NCI-H82 treated with DMSO at 0.1 percent for 48 hours (cell line): ENCODE results near the gene MRPL44.
A peak's percentile ranks its signal among the peaks of the same experiment; 100 is the strongest.
"Not testable (repeated sequence)": the region's sequence is repeated elsewhere in the genome, so short reads cannot be mapped to it uniquely, and the experiment has no call there.

Experiments
- DNase-seq: peaks from one replicate; lab custom pipeline; 2025; ENCODE audit not compliant: unreplicated experiment; lab: John Stamatoyannopoulos, UW

The MRPL44 gene

GRCh38 chr2:223935459-223936125, 21.7 kb upstream of the MRPL44 start:
- no peak for DNase-seq

GRCh38 chr2:223936862-223937326, 20.4 kb upstream of the MRPL44 start:
- DNase-seq, result no peak

GRCh38 chr2:223937535-223937934, 19.7 kb upstream of the MRPL44 start:
- DNase-seq, result no peak

GRCh38 chr2:223939438-223939837, 17.8 kb upstream of the MRPL44 start:
- not testable (repeated sequence) for DNase-seq

GRCh38 chr2:223941579-223942277, 15.5 kb upstream of the MRPL44 start:
- DNase-seq, result no peak

GRCh38 chr2:223943135-223943534, 14.1 kb upstream of the MRPL44 start:
- no peak for DNase-seq

- DNase-seq, result no peak
Observed at GRCh38 chr2:223943561-223944008, 13.7 kb upstream of the MRPL44 start.

GRCh38 chr2:223944166-223944702, 13.0 kb upstream of the MRPL44 start:
- DNase-seq, result no peak

- DNase-seq, result peak; percentile 23
Observed at GRCh38 chr2:223944703-223945531, 12.3 kb upstream of the MRPL44 start, which contains the start of gene WDFY1. TSS of gene WDFY1 (minus strand) at chr2:223945335. CDS start at chr2:223945284, 51 bp downstream.

- DNase-seq, result no peak
Observed at GRCh38 chr2:223945755-223946154, 11.5 kb upstream of the MRPL44 start.

GRCh38 chr2:223947711-223948205, 9.5 kb upstream of the MRPL44 start:
- peak; percentile 28 for DNase-seq

- DNase-seq, result no peak
Observed at GRCh38 chr2:223949241-223949840, 7.9 kb upstream of the MRPL44 start.

GRCh38 chr2:223950448-223951347, 6.6 kb upstream of the MRPL44 start:
- no peak for DNase-seq

GRCh38 chr2:223952280-223952968, 4.8 kb upstream of the MRPL44 start:
- DNase-seq, result peak; percentile 98

- DNase-seq, result no peak
Observed at GRCh38 chr2:223954401-223954800, 2.9 kb upstream of the MRPL44 start.

- no peak for DNase-seq
Observed at GRCh38 chr2:223956300-223956699, 963 bp upstream of the MRPL44 start.

- DNase-seq, result no peak
Observed at GRCh38 chr2:223959688-223960087, 2.4 kb downstream of the MRPL44 start.

GRCh38 chr2:223967981-223968380, 10.7 kb downstream of the MRPL44 start:
- DNase-seq, result no peak

- no peak for DNase-seq
Observed at GRCh38 chr2:223969315-223969714, 12.1 kb downstream of the MRPL44 start.
